HG02938 (cell line): ENCODE measurements around the gene SPINK5.
"Not testable (repeated sequence)": the region's sequence is repeated elsewhere in the genome, so short reads cannot be mapped to it uniquely, and the experiment has no call there.

Source experiments
- ATAC-seq: cut with Tn5 transposase; IDR thresholded peaks from one replicate; pipeline ENCODE4 v1.9.1; 2021; ENCODE audit warnings: mild to moderate bottlenecking, moderate library complexity; ENCODE audit not compliant: unreplicated experiment

Gene SPINK5

GRCh38 chr5:148063861-148064260, at the start of gene SPINK5:
TSS of gene SPINK5 (plus strand) at chr5:148063980. CDS start at chr5:148064045, 65 bp downstream.
- no peak for ATAC-seq

GRCh38 chr5:148014276-148014675, 49.5 kb upstream of the SPINK5 start:
- no peak for ATAC-seq

GRCh38 chr5:148020257-148020988, 43.4 kb upstream of the SPINK5 start:
- ATAC-seq, result no peak

GRCh38 chr5:148027505-148027904, 36.3 kb upstream of the SPINK5 start:
- ATAC-seq, result no peak

GRCh38 chr5:148029131-148029530, 34.6 kb upstream of the SPINK5 start:
- ATAC-seq, result no peak

GRCh38 chr5:148033134-148033533, 30.6 kb upstream of the SPINK5 start:
- no peak for ATAC-seq

GRCh38 chr5:148035676-148036075, 28.1 kb upstream of the SPINK5 start:
- no peak for ATAC-seq

- no peak for ATAC-seq
Observed at GRCh38 chr5:148042881-148043280, 20.9 kb upstream of the SPINK5 start.

GRCh38 chr5:148043705-148044104, 20.1 kb upstream of the SPINK5 start:
- ATAC-seq, result no peak

- not testable (repeated sequence) for ATAC-seq
Observed at GRCh38 chr5:148055160-148055559, 8.6 kb upstream of the SPINK5 start.

GRCh38 chr5:148060309-148060708, 3.5 kb upstream of the SPINK5 start:
- ATAC-seq, result no peak

GRCh38 chr5:148060881-148061280, 2.9 kb upstream of the SPINK5 start:
- ATAC-seq, result no peak

GRCh38 chr5:148070621-148071020, 6.8 kb downstream of the SPINK5 start:
- ATAC-seq, result no peak

GRCh38 chr5:148072207-148072606, 8.4 kb downstream of the SPINK5 start:
- no peak for ATAC-seq

GRCh38 chr5:148075529-148075928, 11.7 kb downstream of the SPINK5 start:
- ATAC-seq, result no peak

GRCh38 chr5:148083203-148083602, 19.4 kb downstream of the SPINK5 start:
- ATAC-seq, result no peak

GRCh38 chr5:148084269-148084668, 20.5 kb downstream of the SPINK5 start:
- ATAC-seq, result no peak

- no peak for ATAC-seq
Observed at GRCh38 chr5:148085310-148085709, 21.5 kb downstream of the SPINK5 start.

- ATAC-seq, result no peak
Observed at GRCh38 chr5:148085977-148086705, 22.4 kb downstream of the SPINK5 start.

- ATAC-seq, result no peak
Observed at GRCh38 chr5:148090146-148090772, 26.5 kb downstream of the SPINK5 start.

GRCh38 chr5:148090773-148091250, 27.0 kb downstream of the SPINK5 start:
- ATAC-seq, result no peak
